HEK293 (cell line): ENCODE measurements around the gene CADM3.

Experiments
- CTCF ChIP-seq: fragments of 450-650 bp; formaldehyde crosslinking; IDR thresholded peaks from 2 replicates; pipeline ENCODE4 v1.5.1; 2016; ENCODE audit warnings: missing biosample characterization, missing genetic modification characterization
- KLF7 ChIP-seq: fragments of 450-650 bp; formaldehyde crosslinking; IDR thresholded peaks from 2 replicates; pipeline ENCODE4 v1.5.1; 2016; ENCODE audit warnings: missing biosample characterization, missing genetic modification characterization, borderline replicate concordance
- PBX3 ChIP-seq: sonication (generic); formaldehyde crosslinking; IDR thresholded peaks from 2 replicates; pipeline ENCODE4 v1.8.1; 2022; ENCODE audit warnings: mild to moderate bottlenecking, moderate library complexity, missing genetic modification reagents
- PRDM2 ChIP-seq: fragments of 450-650 bp; formaldehyde crosslinking; IDR thresholded peaks from 2 replicates; pipeline ENCODE4 v1.5.1; 2016; ENCODE audit warnings: missing biosample characterization, missing genetic modification characterization, borderline replicate concordance
- REST ChIP-seq: fragments of 450-650 bp; formaldehyde crosslinking; IDR thresholded peaks from 2 replicates; pipeline ENCODE4 v1.5.1; 2016; ENCODE audit warnings: missing biosample characterization, missing genetic modification characterization
- TCF7L2 ChIP-seq: IDR thresholded peaks from 2 replicates; pipeline ENCODE4 v1.6.1; 2011; ENCODE audit warnings: low read depth, mild to moderate bottlenecking, inconsistent platforms, low read length, moderate library complexity, borderline replicate concordance
- ZBTB11 ChIP-seq: fragments of 450-650 bp; formaldehyde crosslinking; conservative IDR thresholded peaks from 2 replicates; pipeline ENCODE4 v1.5.1; 2016; ENCODE audit warnings: low read depth, missing biosample characterization, missing genetic modification characterization
- ZNF274 ChIP-seq, 2 experiments: fragments of 200-500 bp in 1 of 2; fragments of 450-650 bp in 1 of 2; sonication (Bioruptor generic) in 1 of 2; formaldehyde crosslinking in 1 of 2; IDR thresholded peaks; 2 replicates each; pipeline versions ENCODE4 v1.5.1 to v1.6.1; 2014 to 2016; ENCODE audit warnings: borderline replicate concordance in 1 of 2, inconsistent platforms in 1 of 2, low read length in 1 of 2, missing biosample characterization in 1 of 2, missing genetic modification characterization in 1 of 2
- ZNF501 ChIP-seq: fragments of 450-650 bp; formaldehyde crosslinking; IDR thresholded peaks from 2 replicates; pipeline ENCODE4 v1.5.1; 2016; ENCODE audit warnings: missing biosample characterization, missing genetic modification characterization
- ZNF521 ChIP-seq: fragments of 450-650 bp; formaldehyde crosslinking; IDR thresholded peaks from 2 replicates; pipeline ENCODE4 v1.5.1; 2017; ENCODE audit warnings: missing biosample characterization, mild to moderate bottlenecking, missing genetic modification characterization

- TF ChIP-seq ZNF274 (IDR thresholded peaks at IDR 0.05; ENCODE audit: low read length) (no peak), ZNF274 (tag by site-specific recombination; IDR thresholded peaks at IDR 0.05; ENCODE audit: borderline replicate concordance) (no peak), KLF7 (tag by site-specific recombination) (no peak), ZNF501 (tag by site-specific recombination) (no peak), CTCF (tag by site-specific recombination) (no peak), REST (tag by site-specific recombination) (no peak), PRDM2 (no peak), ZNF521 (tag by site-specific recombination) (no peak), PBX3 (CRISPR knock-in tag) (no peak), ZBTB11 (tag by site-specific recombination) (no peak), TCF7L2 (no peak)
Measured at GRCh38 chr1:159199901-159200300, 28.5 kb downstream of the CADM3 start.
